Raji (cell line): ENCODE results near the gene SSH2.

Source experiments
- POLR2A ChIP-seq: IDR thresholded peaks from 2 replicates; pipeline ENCODE4 v1.6.1; 2011; ENCODE audit warnings: low read depth, low read length, control low read depth; ENCODE audit not compliant: insufficient read depth

The SSH2 gene, protein sequence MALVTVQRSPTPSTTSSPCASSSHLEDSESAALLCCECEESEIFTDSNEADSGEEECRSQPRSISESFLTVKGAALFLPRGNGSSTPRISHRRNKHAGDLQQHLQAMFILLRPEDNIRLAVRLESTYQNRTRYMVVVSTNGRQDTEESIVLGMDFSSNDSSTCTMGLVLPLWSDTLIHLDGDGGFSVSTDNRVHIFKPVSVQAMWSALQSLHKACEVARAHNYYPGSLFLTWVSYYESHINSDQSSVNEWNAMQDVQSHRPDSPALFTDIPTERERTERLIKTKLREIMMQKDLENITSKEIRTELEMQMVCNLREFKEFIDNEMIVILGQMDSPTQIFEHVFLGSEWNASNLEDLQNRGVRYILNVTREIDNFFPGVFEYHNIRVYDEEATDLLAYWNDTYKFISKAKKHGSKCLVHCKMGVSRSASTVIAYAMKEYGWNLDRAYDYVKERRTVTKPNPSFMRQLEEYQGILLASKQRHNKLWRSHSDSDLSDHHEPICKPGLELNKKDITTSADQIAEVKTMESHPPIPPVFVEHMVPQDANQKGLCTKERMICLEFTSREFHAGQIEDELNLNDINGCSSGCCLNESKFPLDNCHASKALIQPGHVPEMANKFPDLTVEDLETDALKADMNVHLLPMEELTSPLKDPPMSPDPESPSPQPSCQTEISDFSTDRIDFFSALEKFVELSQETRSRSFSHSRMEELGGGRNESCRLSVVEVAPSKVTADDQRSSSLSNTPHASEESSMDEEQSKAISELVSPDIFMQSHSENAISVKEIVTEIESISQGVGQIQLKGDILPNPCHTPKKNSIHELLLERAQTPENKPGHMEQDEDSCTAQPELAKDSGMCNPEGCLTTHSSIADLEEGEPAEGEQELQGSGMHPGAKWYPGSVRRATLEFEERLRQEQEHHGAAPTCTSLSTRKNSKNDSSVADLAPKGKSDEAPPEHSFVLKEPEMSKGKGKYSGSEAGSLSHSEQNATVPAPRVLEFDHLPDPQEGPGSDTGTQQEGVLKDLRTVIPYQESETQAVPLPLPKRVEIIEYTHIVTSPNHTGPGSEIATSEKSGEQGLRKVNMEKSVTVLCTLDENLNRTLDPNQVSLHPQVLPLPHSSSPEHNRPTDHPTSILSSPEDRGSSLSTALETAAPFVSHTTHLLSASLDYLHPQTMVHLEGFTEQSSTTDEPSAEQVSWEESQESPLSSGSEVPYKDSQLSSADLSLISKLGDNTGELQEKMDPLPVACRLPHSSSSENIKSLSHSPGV (N-terminal part only)

GRCh38 chr17:29929533-29930408 is at the start of gene SSH2:
Gene SSH2 (minus strand): TSS chr17:29930228. CDS start chr17:29930000, 228 bp downstream.
- TF ChIP-seq POLR2A = peak; percentile 73

DNA sequence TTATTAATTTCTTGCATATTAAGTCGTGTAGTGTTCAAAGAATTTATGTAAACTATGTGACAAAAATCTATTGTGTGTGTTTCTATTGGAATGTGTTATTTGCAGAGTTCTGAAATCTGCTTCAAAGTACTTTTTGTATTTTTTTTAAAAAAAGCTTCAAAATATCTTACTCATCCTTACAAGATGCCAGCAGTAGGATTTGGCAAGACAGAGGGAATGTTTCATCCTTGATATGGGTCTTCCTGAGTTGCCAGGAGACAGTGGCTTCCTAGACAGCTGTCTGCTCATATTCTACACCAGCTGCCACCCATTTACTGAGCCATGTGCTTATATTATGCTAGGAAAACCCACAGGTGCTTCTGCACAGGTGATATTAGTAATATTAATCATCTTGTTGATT is 47.8 kb upstream of the SSH2 start:
- no peak for TF ChIP-seq POLR2A

DNA sequence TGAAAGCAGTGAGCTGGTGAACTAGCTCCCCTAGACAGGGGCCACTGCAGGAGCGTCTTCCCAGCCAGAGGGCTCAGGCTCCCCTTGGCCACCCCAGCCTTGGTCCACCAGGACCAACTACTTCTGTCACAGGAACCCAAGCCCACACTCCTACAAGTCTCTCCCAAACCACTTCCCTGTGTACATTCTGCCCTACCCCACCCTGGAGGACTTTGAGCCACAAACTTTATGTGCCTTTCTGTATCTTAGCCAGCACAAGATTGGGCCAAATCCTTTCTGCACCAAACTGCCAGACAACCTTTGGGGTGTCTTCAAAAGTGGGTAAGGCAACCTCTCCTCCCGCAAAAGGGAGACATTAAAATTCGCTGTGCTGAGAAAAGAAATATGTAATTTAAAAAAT is 43.0 kb upstream of the SSH2 start:
- no peak for TF ChIP-seq POLR2A

- no peak for TF ChIP-seq POLR2A
Observed at GRCh38 chr17:29972277-29972676, 42.2 kb upstream of the SSH2 start.

DNA sequence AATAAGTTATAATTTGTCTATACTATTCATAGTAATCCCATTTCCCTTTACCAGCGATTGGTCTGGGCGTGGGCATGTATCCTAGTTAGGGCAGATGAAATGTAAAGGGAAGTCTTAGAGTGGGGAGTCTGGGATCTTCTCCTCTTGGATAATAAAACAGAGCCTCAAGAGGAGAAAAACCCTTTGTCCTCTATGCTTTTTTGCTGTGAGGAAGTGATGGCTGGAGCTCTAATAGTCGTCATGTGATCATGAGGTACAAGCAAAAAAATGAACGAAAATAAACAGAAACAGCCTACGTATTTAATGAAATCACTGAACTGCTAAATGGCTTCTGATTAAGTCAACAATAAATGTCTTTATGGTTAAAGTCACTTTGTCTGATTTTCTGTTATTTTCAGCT is 38.2 kb upstream of the SSH2 start:
- no peak for TF ChIP-seq POLR2A

- TF ChIP-seq POLR2A = no peak
Observed at GRCh38 chr17:29962656-29963055, 32.6 kb upstream of the SSH2 start.

GRCh38 chr17:29959658-29960337 is 29.8 kb upstream of the SSH2 start:
- no peak for TF ChIP-seq POLR2A

GRCh38 chr17:29958947-29959657 is 29.1 kb upstream of the SSH2 start:
- no peak for TF ChIP-seq POLR2A

DNA sequence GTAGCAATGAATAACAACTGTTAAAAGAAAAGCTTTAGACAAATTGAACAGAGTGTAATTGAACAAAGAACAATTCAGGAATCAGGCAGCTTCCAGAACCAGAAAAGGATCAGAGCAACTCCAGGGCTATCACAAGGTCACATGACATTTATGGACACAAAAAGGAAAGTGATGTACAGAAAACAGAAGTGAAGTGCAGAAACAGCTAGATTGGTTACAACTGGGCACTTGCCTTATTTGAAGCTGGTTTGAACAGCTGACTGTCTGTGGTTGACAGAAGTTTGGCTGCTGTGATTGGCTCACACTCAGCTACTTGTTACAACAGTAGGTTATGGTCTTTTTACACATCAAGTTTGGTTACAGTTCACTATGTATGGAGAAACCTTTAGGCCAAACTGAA is 26.2 kb upstream of the SSH2 start:
- no peak for TF ChIP-seq POLR2A

DNA sequence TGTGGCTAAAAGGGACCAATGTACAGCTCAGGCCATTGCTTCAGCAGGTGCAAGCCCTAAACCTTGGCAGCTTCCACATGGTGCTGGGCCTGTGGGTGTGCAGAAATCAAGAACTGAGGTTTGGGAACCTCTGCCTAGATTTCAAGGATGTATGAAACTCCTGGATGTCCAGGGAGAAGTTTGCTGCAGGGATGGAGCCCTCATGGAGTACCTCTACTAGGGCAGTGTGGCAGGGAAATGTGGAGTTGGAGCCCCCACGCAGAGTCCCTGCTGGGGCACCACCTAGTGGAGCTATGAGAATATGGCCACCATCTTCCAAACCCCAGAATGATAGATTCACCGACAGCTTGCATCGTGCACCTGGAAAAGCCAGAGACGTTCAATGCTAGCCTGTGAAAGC is 24.4 kb upstream of the SSH2 start:
- no peak for TF ChIP-seq POLR2A

GRCh38 chr17:29949696-29950095 is 19.7 kb upstream of the SSH2 start:
- TF ChIP-seq POLR2A = no peak

- TF ChIP-seq POLR2A = no peak
Observed at GRCh38 chr17:29948448-29949215, 18.6 kb upstream of the SSH2 start.
